Stimulated activated naive CD8-positive, alpha-beta T cell treated with anti-CD3 and anti-CD28 coated beads, Interleukin-15, Interleukin-2, amounts not matched to agents 100 ng/mL and 50 ng/mL, for 24 hours (primary cell): Measurements from ENCODE around the gene FABP6.

ENCODE experiments used
- H3K27ac Mint-ChIP-seq: one replicate; pipeline ENCODE4 v1.8.0; 2021; ENCODE audit warnings: mild to moderate bottlenecking, mixed read lengths
- H3K27me3 Mint-ChIP-seq: one replicate; pipeline ENCODE4 v1.8.0; 2021; ENCODE audit warnings: mixed read lengths
- H3K36me3 Mint-ChIP-seq: one replicate; pipeline ENCODE4 v1.8.0; 2021; ENCODE audit warnings: low read depth, mixed read lengths
- H3K4me1 Mint-ChIP-seq: one replicate; pipeline ENCODE4 v1.8.0; 2021; ENCODE audit warnings: low read depth, mixed read lengths
- H3K4me3 Mint-ChIP-seq: one replicate; pipeline ENCODE4 v1.8.0; 2021; ENCODE audit warnings: mild to moderate bottlenecking, mixed read lengths
- H3K9me3 Mint-ChIP-seq: one replicate; pipeline ENCODE4 v1.8.0; 2021; ENCODE audit warnings: mixed read lengths

Gene FABP6

GRCh38 chr5:160199410-160199911, 29.8 kb upstream of the FABP6 start:
- H3K4me3 Mint-ChIP-seq, result peak overlapping the region; percentile 69
- H3K27me3 Mint-ChIP-seq, result peaks cover 10% of the 10 kb centered on the region
- no peaks in the 10 kb centered on the region for H3K9me3 Mint-ChIP-seq
- H3K36me3 Mint-ChIP-seq, result no peaks in the 10 kb centered on the region
- H3K27ac Mint-ChIP-seq, result no peak overlapping the region
- peaks cover 3% of the 10 kb centered on the region for H3K4me1 Mint-ChIP-seq

- H3K4me3 Mint-ChIP-seq, result no peak overlapping the region
- H3K9me3 Mint-ChIP-seq, result no peaks in the 10 kb centered on the region
- H3K27me3 Mint-ChIP-seq, result no peaks in the 10 kb centered on the region
- H3K27ac Mint-ChIP-seq, result no peak overlapping the region
- H3K4me1 Mint-ChIP-seq, result no peaks in the 10 kb centered on the region
- H3K36me3 Mint-ChIP-seq, result no peaks in the 10 kb centered on the region
These were observed 22.2 kb upstream of the FABP6 start for GRCh38 chr5:160207061-160207460.

GRCh38 chr5:160209917-160210316, 19.4 kb upstream of the FABP6 start:
- no peaks in the 10 kb centered on the region for H3K27me3 Mint-ChIP-seq
- no peak overlapping the region for H3K27ac Mint-ChIP-seq
- no peaks in the 10 kb centered on the region for H3K9me3 Mint-ChIP-seq
- no peaks in the 10 kb centered on the region for H3K4me1 Mint-ChIP-seq
- no peak overlapping the region for H3K4me3 Mint-ChIP-seq
- H3K36me3 Mint-ChIP-seq, result no peaks in the 10 kb centered on the region

GRCh38 chr5:160210606-160211005, 18.7 kb upstream of the FABP6 start:
- no peaks in the 10 kb centered on the region for H3K36me3 Mint-ChIP-seq
- no peak overlapping the region for H3K4me3 Mint-ChIP-seq
- no peak overlapping the region for H3K27ac Mint-ChIP-seq
- H3K27me3 Mint-ChIP-seq, result no peaks in the 10 kb centered on the region
- H3K4me1 Mint-ChIP-seq, result no peaks in the 10 kb centered on the region
- H3K9me3 Mint-ChIP-seq, result no peaks in the 10 kb centered on the region

GRCh38 chr5:160211352-160211751, 18.0 kb upstream of the FABP6 start:
- Mint-ChIP-seq H3K27ac (no peak overlapping the region), H3K9me3 (no peaks in the 10 kb centered on the region), H3K4me3 (no peak overlapping the region), H3K27me3 (no peaks in the 10 kb centered on the region), H3K36me3 (no peaks in the 10 kb centered on the region), H3K4me1 (no peaks in the 10 kb centered on the region)

GRCh38 chr5:160213537-160213936, 15.8 kb upstream of the FABP6 start:
- peaks cover 4% of the 10 kb centered on the region for H3K27me3 Mint-ChIP-seq

GRCh38 chr5:160219356-160219755, 9.9 kb upstream of the FABP6 start:
- H3K4me1 Mint-ChIP-seq, result no peaks in the 10 kb centered on the region
- peaks cover 4% of the 10 kb centered on the region for H3K27me3 Mint-ChIP-seq
- no peaks in the 10 kb centered on the region for H3K36me3 Mint-ChIP-seq
- no peaks in the 10 kb centered on the region for H3K9me3 Mint-ChIP-seq
- H3K27ac Mint-ChIP-seq, result no peak overlapping the region
- no peak overlapping the region for H3K4me3 Mint-ChIP-seq

More at GRCh38 chr5:160213537-160213936, 15.8 kb upstream of the FABP6 start:
- Mint-ChIP-seq H3K27ac (no peak overlapping the region), H3K4me3 (no peak overlapping the region), H3K4me1 (no peaks in the 10 kb centered on the region), H3K9me3 (no peaks in the 10 kb centered on the region), H3K36me3 (no peaks in the 10 kb centered on the region)

GRCh38 chr5:160221082-160221481, 8.2 kb upstream of the FABP6 start:
- Mint-ChIP-seq H3K4me3 (no peak overlapping the region), H3K9me3 (no peaks in the 10 kb centered on the region), H3K27ac (no peak overlapping the region), H3K36me3 (no peaks in the 10 kb centered on the region), H3K27me3 (peaks cover 4% of the 10 kb centered on the region), H3K4me1 (no peaks in the 10 kb centered on the region)

GRCh38 chr5:160227012-160227411, 2.3 kb upstream of the FABP6 start:
- no peaks in the 10 kb centered on the region for H3K4me1 Mint-ChIP-seq
- H3K9me3 Mint-ChIP-seq, result no peaks in the 10 kb centered on the region
- H3K27ac Mint-ChIP-seq, result no peak overlapping the region
- no peaks in the 10 kb centered on the region for H3K36me3 Mint-ChIP-seq
- H3K4me3 Mint-ChIP-seq, result no peak overlapping the region
- H3K27me3 Mint-ChIP-seq, result no peaks in the 10 kb centered on the region

- Mint-ChIP-seq H3K9me3 (no peaks in the 10 kb centered on the region), H3K36me3 (no peaks in the 10 kb centered on the region), H3K27me3 (no peaks in the 10 kb centered on the region), H3K4me1 (no peaks in the 10 kb centered on the region), H3K27ac (no peak overlapping the region), H3K4me3 (no peak overlapping the region)
These were observed 1.6 kb downstream of the FABP6 start for GRCh38 chr5:160230686-160231527.

GRCh38 chr5:160231783-160232342, 2.6 kb downstream of the FABP6 start:
- H3K27me3 Mint-ChIP-seq, result no peaks in the 10 kb centered on the region
- H3K4me3 Mint-ChIP-seq, result no peak overlapping the region
- H3K27ac Mint-ChIP-seq, result no peak overlapping the region
- H3K9me3 Mint-ChIP-seq, result no peaks in the 10 kb centered on the region
- no peaks in the 10 kb centered on the region for H3K4me1 Mint-ChIP-seq
- no peaks in the 10 kb centered on the region for H3K36me3 Mint-ChIP-seq

GRCh38 chr5:160233215-160233614, 3.9 kb downstream of the FABP6 start:
- no peaks in the 10 kb centered on the region for H3K36me3 Mint-ChIP-seq

GRCh38 chr5:160235731-160236130, 6.4 kb downstream of the FABP6 start:
- H3K9me3 Mint-ChIP-seq, result no peaks in the 10 kb centered on the region
- H3K4me1 Mint-ChIP-seq, result no peaks in the 10 kb centered on the region
- H3K27ac Mint-ChIP-seq, result no peak overlapping the region
- no peaks in the 10 kb centered on the region for H3K36me3 Mint-ChIP-seq
- no peaks in the 10 kb centered on the region for H3K27me3 Mint-ChIP-seq
- H3K4me3 Mint-ChIP-seq, result no peak overlapping the region

More at GRCh38 chr5:160233215-160233614, 3.9 kb downstream of the FABP6 start:
- no peak overlapping the region for H3K4me3 Mint-ChIP-seq
- no peaks in the 10 kb centered on the region for H3K4me1 Mint-ChIP-seq
- no peaks in the 10 kb centered on the region for H3K27me3 Mint-ChIP-seq
- H3K27ac Mint-ChIP-seq, result no peak overlapping the region
- no peaks in the 10 kb centered on the region for H3K9me3 Mint-ChIP-seq

- no peaks in the 10 kb centered on the region for H3K9me3 Mint-ChIP-seq
- no peak overlapping the region for H3K4me3 Mint-ChIP-seq
- H3K27me3 Mint-ChIP-seq, result no peaks in the 10 kb centered on the region
- H3K4me1 Mint-ChIP-seq, result no peaks in the 10 kb centered on the region
- H3K36me3 Mint-ChIP-seq, result no peaks in the 10 kb centered on the region
- H3K27ac Mint-ChIP-seq, result no peak overlapping the region
These were observed 8.3 kb downstream of the FABP6 start for GRCh38 chr5:160237571-160238093.

- Mint-ChIP-seq H3K27me3 (no peaks in the 10 kb centered on the region), H3K4me1 (no peaks in the 10 kb centered on the region), H3K4me3 (no peak overlapping the region), H3K9me3 (no peaks in the 10 kb centered on the region), H3K36me3 (no peaks in the 10 kb centered on the region), H3K27ac (no peak overlapping the region)
These were observed 11.0 kb downstream of the FABP6 start for GRCh38 chr5:160240350-160240749.
